Fibroblast of lung (primary cell): ENCODE data around the gene ZGLP1. TPM values are rescaled to one million over a fixed set of nuclear protein-coding genes. Genes with fewer than 3 reads are reported as not detected.

Experiments
- DNase-seq, 2 donors: peaks; one replicate each; pipeline versions ENCODE4 v3.0.0 to v3.0.0-alpha.2; 2010; ENCODE audit warnings: low read depth in 2 of 2
- H2AFZ ChIP-seq: 2 replicates; pipeline ENCODE4 v1.5.1; 2012; ENCODE audit warnings: low read length, control low read depth, inconsistent platforms
- H3K27ac ChIP-seq: 2 replicates; pipeline ENCODE4 v1.5.1; 2011; ENCODE audit warnings: low read length, control low read depth; ENCODE audit not compliant: insufficient read depth
- H3K27me3 ChIP-seq: 2 replicates; pipeline ENCODE4 v1.5.1; 2011; ENCODE audit warnings: mild to moderate bottlenecking, low read length; ENCODE audit not compliant: control insufficient read depth, insufficient read depth
- H3K36me3 ChIP-seq: 2 replicates; pipeline ENCODE4 v1.5.1; 2011; ENCODE audit warnings: low read length; ENCODE audit not compliant: control insufficient read depth, insufficient read depth
- H3K4me1 ChIP-seq: 2 replicates; pipeline ENCODE4 v1.5.1; 2011; ENCODE audit warnings: low read length; ENCODE audit not compliant: control insufficient read depth, insufficient read depth; ENCODE audit errors: extremely low read depth
- H3K4me2 ChIP-seq: 2 replicates; pipeline ENCODE4 v1.5.1; 2011; ENCODE audit warnings: low read length, control low read depth; ENCODE audit not compliant: insufficient read depth; ENCODE audit errors: extremely low read depth
- H3K4me3 ChIP-seq, 4 experiments: fragments of 200-600 bp in 1 of 4; sonication (generic) in 1 of 4; replicated peaks in 1 of 4; 2 replicates each; pipeline ENCODE4 v1.5.1; 2011 to 2016; ENCODE audit warnings: low read length in 4 of 4, low read depth in 3 of 4, mild to moderate bottlenecking in 3 of 4, control low read depth in 2 of 4, inconsistent platforms in 1 of 4, mixed read lengths in 1 of 4; ENCODE audit not compliant: insufficient read depth in 1 of 4; ENCODE audit errors: control extremely low read depth in 1 of 4
- H3K79me2 ChIP-seq: 2 replicates; pipeline ENCODE4 v1.5.1; 2012; ENCODE audit warnings: mild to moderate bottlenecking, low read length, inconsistent platforms; ENCODE audit not compliant: control insufficient read depth, insufficient read depth
- H3K9ac ChIP-seq: 2 replicates; pipeline ENCODE4 v1.5.1; 2011; ENCODE audit warnings: mild to moderate bottlenecking, low read length, control low read depth; ENCODE audit not compliant: insufficient read depth
- H3K9me3 ChIP-seq: 2 replicates; pipeline ENCODE4 v1.5.1; 2012; ENCODE audit warnings: low read depth, low read length; ENCODE audit not compliant: control insufficient read depth, insufficient read depth
- H4K20me1 ChIP-seq: 2 replicates; pipeline ENCODE4 v1.5.1; 2011; ENCODE audit warnings: low read length; ENCODE audit not compliant: control insufficient read depth, insufficient read depth; ENCODE audit errors: extremely low read depth
- CTCF ChIP-seq, 2 donors: IDR thresholded peaks in 1 of 2; conservative IDR thresholded peaks in 1 of 2; 1 replicate in 1 of 2; 2 replicates in 1 of 2; pipeline ENCODE4 v1.5.1; 2011 to 2012; ENCODE audit warnings: low read length in 2 of 2, control low read depth in 1 of 2, inconsistent platforms in 1 of 2, low read depth in 1 of 2, mild to moderate bottlenecking in 1 of 2
- EZH2 ChIP-seq: IDR thresholded peaks from 2 replicates; pipeline ENCODE4 v1.5.1; 2012; ENCODE audit warnings: low read length, control low read depth, mild to moderate bottlenecking; ENCODE audit errors: missing control alignments
- polyA plus RNA-seq, 2 donors: library from polyadenylated mRNA; depleted of rRNA in 1 of 2; stranded (reverse) in 1 of 2; unstranded in 1 of 2; fragments of >200 nt; gene quantifications; 2 replicates each; pipeline ENCODE4 v1.2.1, GENCODE V29; 2011 to 2012; ENCODE audit warnings: missing spikeins in 1 of 2
- total RNA-seq: library from RNA; depleted of rRNA; stranded (reverse); fragments of >200 nt; gene quantifications from 2 replicates; pipeline ENCODE4 v1.2.1, GENCODE V29; 2014

The ZGLP1 gene
- total and polyA plus RNA-seq, 2 donors (not counting 1 experiment from before 2014, with no cell fraction given), result 0.35 to 0.66 TPM

DNA sequence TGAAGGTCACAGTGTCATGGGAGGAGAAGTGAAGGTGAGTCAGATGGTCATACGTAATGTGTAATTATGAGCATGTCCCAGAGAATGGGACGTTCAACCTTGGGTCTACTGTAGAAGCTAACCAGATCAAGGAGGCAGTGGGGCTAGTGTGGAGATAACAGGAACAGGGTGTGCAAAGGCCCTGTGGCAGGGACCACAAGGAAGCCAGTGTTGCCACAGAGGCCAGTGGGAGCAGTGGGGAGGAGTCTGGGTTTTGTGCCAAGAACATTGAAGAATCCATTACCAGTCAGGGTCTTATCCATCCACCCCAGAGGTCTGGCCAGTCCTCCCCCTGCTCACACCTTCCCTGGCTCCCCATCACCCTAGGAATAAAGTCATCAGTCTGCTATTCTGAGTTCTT, 54.3 kb downstream of the ZGLP1 start:
- Histone ChIP-seq H3K4me3 (no peak overlapping the region), H4K20me1 (no peaks in the 10 kb centered on the region), H3K4me1 (peaks cover 3% of the 10 kb centered on the region), H3K27me3 (no peaks in the 10 kb centered on the region), H3K9ac (no peak overlapping the region), H3K36me3 (peaks cover 22% of the 10 kb centered on the region), H3K9me3 (no peaks in the 10 kb centered on the region), H3K4me2 (no peak overlapping the region), H3K27ac (no peak overlapping the region), H3K79me2 (peaks cover 9% of the 10 kb centered on the region), H2AFZ (no peak overlapping the region)
- DNase-seq, result no peak
- no peak for TF ChIP-seq EZH2
- TF ChIP-seq CTCF (conservative IDR thresholded peaks at IDR 0.05 in 1 of 2, IDR thresholded peaks at IDR 0.05 in 1 of 2; ENCODE audit: low read depth in 1 of 2, low read length in 2 of 2), result no peak

Other genes starting within 250 kb of the ZGLP1 start
- gene SHFL, start 223.5 kb downstream of the ZGLP1 start, total RNA-seq, result 25.7 and 29.4 TPM in 2 replicates
- gene SHFL, start 223.5 kb downstream of the ZGLP1 start, polyA plus RNA-seq, result 17.0 and 29.0 TPM in 2 replicates
- gene ANGPTL6, start 207.1 kb downstream of the ZGLP1 start, total RNA-seq, result 0.26 and 0.33 TPM in 2 replicates
- gene ANGPTL6, start 207.1 kb downstream of the ZGLP1 start, polyA plus RNA-seq, result 0.12 and 0.14 TPM in 2 replicates
- 22.6 and 26.5 TPM in 2 replicates for gene PPAN, start 203.5 kb downstream of the ZGLP1 start, total RNA-seq
- 15.3 and 19.7 TPM in 2 replicates for gene PPAN, start 203.5 kb downstream of the ZGLP1 start, polyA plus RNA-seq
- 2.6 and 3.3 TPM in 2 replicates for gene P2RY11, start 198.1 kb downstream of the ZGLP1 start, total RNA-seq
- gene P2RY11, start 198.1 kb downstream of the ZGLP1 start, polyA plus RNA-seq, result 0.68 and 0.88 TPM in 2 replicates
- gene EIF3G, start 189.9 kb downstream of the ZGLP1 start, total RNA-seq, result 296 and 385 TPM in 2 replicates
- gene EIF3G, start 189.9 kb downstream of the ZGLP1 start, polyA plus RNA-seq, result 169 and 236 TPM in 2 replicates
- gene DNMT1, start 114.9 kb downstream of the ZGLP1 start, total RNA-seq, result 22.6 and 33.7 TPM in 2 replicates
- gene DNMT1, start 114.9 kb downstream of the ZGLP1 start, polyA plus RNA-seq, result 36.7 and 88.4 TPM in 2 replicates
- 25.9 and 39.3 TPM in 2 replicates for gene S1PR2, start 78.5 kb downstream of the ZGLP1 start, total RNA-seq
- 29.6 and 30.4 TPM in 2 replicates for gene S1PR2, start 78.5 kb downstream of the ZGLP1 start, polyA plus RNA-seq
- gene MRPL4, start 57.6 kb downstream of the ZGLP1 start, total RNA-seq, result 16.7 and 17.2 TPM in 2 replicates
- 25.7 and 40.4 TPM in 2 replicates for gene MRPL4, start 57.6 kb downstream of the ZGLP1 start, polyA plus RNA-seq
- gene ICAM1, start 38.7 kb downstream of the ZGLP1 start, total RNA-seq, result 8.9 and 15.9 TPM in 2 replicates
- gene ICAM1, start 38.7 kb downstream of the ZGLP1 start, polyA plus RNA-seq, result 6.9 and 15.2 TPM in 2 replicates
- gene ICAM4, start 22.9 kb downstream of the ZGLP1 start, total RNA-seq, result 1.8 and 4.1 TPM in 2 replicates
- gene ICAM4, start 22.9 kb downstream of the ZGLP1 start, polyA plus RNA-seq, result 0.42 and 0.58 TPM in 2 replicates
- 1.8 and 2.5 TPM in 2 replicates for gene ICAM5, start 19.9 kb downstream of the ZGLP1 start, total RNA-seq
- gene ICAM5, start 19.9 kb downstream of the ZGLP1 start, polyA plus RNA-seq, result 0.47 and 0.55 TPM in 2 replicates
- gene FDX2, start 6.2 kb upstream of the ZGLP1 start, total RNA-seq, result 14.1 and 21.0 TPM in 2 replicates
- 14.0 and 20.8 TPM in 2 replicates for gene FDX2, start 6.2 kb upstream of the ZGLP1 start, polyA plus RNA-seq
- gene RAVER1, start 23.7 kb upstream of the ZGLP1 start, total RNA-seq, result 4.9 and 5.6 TPM in 2 replicates
- gene RAVER1, start 23.7 kb upstream of the ZGLP1 start, polyA plus RNA-seq, result 2.3 and 4.3 TPM in 2 replicates
- gene ICAM3, start 29.8 kb upstream of the ZGLP1 start, total RNA-seq, result 4.3 and 5.1 TPM in 2 replicates
- gene ICAM3, start 29.8 kb upstream of the ZGLP1 start, polyA plus RNA-seq, result 4.5 and 7.1 TPM in 2 replicates
- 72.4 and 95.5 TPM in 2 replicates for gene TYK2, start 70.8 kb upstream of the ZGLP1 start, total RNA-seq
- gene TYK2, start 70.8 kb upstream of the ZGLP1 start, polyA plus RNA-seq, result 17.4 and 24.0 TPM in 2 replicates
- gene CDC37, start 93.7 kb upstream of the ZGLP1 start, total RNA-seq, result 108 and 129 TPM in 2 replicates
- 266 and 342 TPM in 2 replicates for gene CDC37, start 93.7 kb upstream of the ZGLP1 start, polyA plus RNA-seq
- 3.1 and 4.1 TPM in 2 replicates for gene PDE4A, start 110.7 kb upstream of the ZGLP1 start, total RNA-seq
- gene PDE4A, start 110.7 kb upstream of the ZGLP1 start, polyA plus RNA-seq, result 3.6 and 4.9 TPM in 2 replicates
- 81.7 and 103 TPM in 2 replicates for gene KEAP1, start 193.5 kb upstream of the ZGLP1 start, total RNA-seq
- gene KEAP1, start 193.5 kb upstream of the ZGLP1 start, polyA plus RNA-seq, result 36.1 and 51.3 TPM in 2 replicates
- gene S1PR5, start 207.6 kb upstream of the ZGLP1 start, total RNA-seq, result under 0.01 TPM in 1 of 2 replicates, not detected in the other
- gene S1PR5, start 207.6 kb upstream of the ZGLP1 start, polyA plus RNA-seq, result 0.02 and 0.19 TPM in 2 replicates
- 13.4 and 14.9 TPM in 2 replicates for gene ATG4D, start 234.1 kb upstream of the ZGLP1 start, total RNA-seq
- 7.2 and 12.8 TPM in 2 replicates for gene ATG4D, start 234.1 kb upstream of the ZGLP1 start, polyA plus RNA-seq